Parathyroid adenoma (tissue), 2 donors: ENCODE results near the gene DNAJC27.

Experiments
- H2AFZ ChIP-seq: fragments of 300-600 bp; sonication (generic); one replicate; pipeline ENCODE4 v1.7.0; 2017; ENCODE audit warnings: antibody characterized with exemption, mild to moderate bottlenecking
- H3K27ac ChIP-seq: fragments of 300-600 bp; sonication (generic); one replicate; pipeline ENCODE4 v1.7.0; 2017
- H3K27me3 ChIP-seq: fragments of 300-600 bp; sonication (generic); one replicate; pipeline ENCODE4 v1.7.0; 2017; ENCODE audit warnings: low read length; ENCODE audit not compliant: control insufficient read depth, insufficient read depth
- H3K36me3 ChIP-seq: fragments of 300-600 bp; sonication (generic); one replicate; pipeline ENCODE4 v1.7.0; 2017; ENCODE audit warnings: low read length; ENCODE audit not compliant: control insufficient read depth, insufficient read depth
- H3K4me1 ChIP-seq: fragments of 300-600 bp; sonication (generic); one replicate; pipeline ENCODE4 v1.7.0; 2017; ENCODE audit warnings: control low read depth
- H3K4me2 ChIP-seq: fragments of 300-600 bp; sonication (generic); one replicate; pipeline ENCODE4 v1.7.0; 2017; ENCODE audit warnings: low read length
- H3K4me3 ChIP-seq: fragments of 300-600 bp; sonication (generic); one replicate; pipeline ENCODE4 v1.7.0; 2017; ENCODE audit warnings: low read depth, low read length
- H3K79me2 ChIP-seq: fragments of 300-600 bp; sonication (generic); one replicate; pipeline ENCODE4 v1.7.0; 2017; ENCODE audit warnings: control low read depth
- H3K9ac ChIP-seq: fragments of 300-600 bp; sonication (generic); one replicate; pipeline ENCODE4 v1.7.0; 2017; ENCODE audit warnings: mild to moderate bottlenecking
- H3K9me3 ChIP-seq: fragments of 300-600 bp; sonication (generic); one replicate; pipeline ENCODE4 v1.7.0; 2017; ENCODE audit warnings: low read length; ENCODE audit not compliant: control insufficient read depth
- TF ChIP-seq, protein P1 (sequence below): fragments of 300-600 bp; sonication (generic); IDR thresholded peaks from one replicate; pipeline ENCODE4 v1.7.0; 2017; ENCODE audit warnings: antibody characterized with exemption, mild to moderate bottlenecking
- donor health status: primary hyperparathyroidism.

The DNAJC27 gene

DNA sequence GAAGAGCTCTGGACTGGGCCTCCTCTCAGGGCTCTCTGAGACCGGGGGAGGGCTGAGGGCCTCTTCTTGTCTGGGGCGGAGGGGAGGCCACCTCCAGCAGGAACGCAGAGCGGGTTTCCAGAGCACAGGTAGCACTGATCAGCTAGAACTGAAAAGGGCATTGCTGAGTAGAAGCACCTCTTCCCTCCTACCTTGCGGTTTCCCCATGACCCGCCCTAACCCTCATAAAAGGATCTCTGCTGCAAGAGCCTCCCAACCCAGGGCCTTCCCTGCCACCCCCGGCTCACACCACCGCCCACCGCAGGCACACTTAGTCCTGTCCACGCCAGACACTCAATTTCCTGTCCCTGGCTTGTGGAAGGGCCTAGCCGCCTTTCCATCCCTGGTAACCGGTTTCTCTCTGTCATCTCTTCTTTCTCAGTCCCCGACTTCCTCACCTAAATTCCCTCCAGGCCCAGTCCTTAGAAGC, 52.7 kb downstream of the DNAJC27 start:
- H3K4me2 ChIP-seq, result peak overlapping the region; percentile 59
- H3K9me3 ChIP-seq, result no peaks in the 10 kb centered on the region
- H3K79me2 ChIP-seq, result no peaks in the 10 kb centered on the region
- no peak overlapping the region for H3K9ac ChIP-seq
- TF ChIP-seq, protein P1, sequence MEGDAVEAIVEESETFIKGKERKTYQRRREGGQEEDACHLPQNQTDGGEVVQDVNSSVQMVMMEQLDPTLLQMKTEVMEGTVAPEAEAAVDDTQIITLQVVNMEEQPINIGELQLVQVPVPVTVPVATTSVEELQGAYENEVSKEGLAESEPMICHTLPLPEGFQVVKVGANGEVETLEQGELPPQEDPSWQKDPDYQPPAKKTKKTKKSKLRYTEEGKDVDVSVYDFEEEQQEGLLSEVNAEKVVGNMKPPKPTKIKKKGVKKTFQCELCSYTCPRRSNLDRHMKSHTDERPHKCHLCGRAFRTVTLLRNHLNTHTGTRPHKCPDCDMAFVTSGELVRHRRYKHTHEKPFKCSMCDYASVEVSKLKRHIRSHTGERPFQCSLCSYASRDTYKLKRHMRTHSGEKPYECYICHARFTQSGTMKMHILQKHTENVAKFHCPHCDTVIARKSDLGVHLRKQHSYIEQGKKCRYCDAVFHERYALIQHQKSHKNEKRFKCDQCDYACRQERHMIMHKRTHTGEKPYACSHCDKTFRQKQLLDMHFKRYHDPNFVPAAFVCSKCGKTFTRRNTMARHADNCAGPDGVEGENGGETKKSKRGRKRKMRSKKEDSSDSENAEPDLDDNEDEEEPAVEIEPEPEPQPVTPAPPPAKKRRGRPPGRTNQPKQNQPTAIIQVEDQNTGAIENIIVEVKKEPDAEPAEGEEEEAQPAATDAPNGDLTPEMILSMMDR, result no peak
- no peak overlapping the region for H3K27ac ChIP-seq
- H2AFZ ChIP-seq, result peak overlapping the region; percentile 70
- no peaks in the 10 kb centered on the region for H3K27me3 ChIP-seq
- H3K4me3 ChIP-seq, result peak overlapping the region; percentile 40
- no peaks in the 10 kb centered on the region for H3K4me1 ChIP-seq
- H3K36me3 ChIP-seq, result no peaks in the 10 kb centered on the region

DNA sequence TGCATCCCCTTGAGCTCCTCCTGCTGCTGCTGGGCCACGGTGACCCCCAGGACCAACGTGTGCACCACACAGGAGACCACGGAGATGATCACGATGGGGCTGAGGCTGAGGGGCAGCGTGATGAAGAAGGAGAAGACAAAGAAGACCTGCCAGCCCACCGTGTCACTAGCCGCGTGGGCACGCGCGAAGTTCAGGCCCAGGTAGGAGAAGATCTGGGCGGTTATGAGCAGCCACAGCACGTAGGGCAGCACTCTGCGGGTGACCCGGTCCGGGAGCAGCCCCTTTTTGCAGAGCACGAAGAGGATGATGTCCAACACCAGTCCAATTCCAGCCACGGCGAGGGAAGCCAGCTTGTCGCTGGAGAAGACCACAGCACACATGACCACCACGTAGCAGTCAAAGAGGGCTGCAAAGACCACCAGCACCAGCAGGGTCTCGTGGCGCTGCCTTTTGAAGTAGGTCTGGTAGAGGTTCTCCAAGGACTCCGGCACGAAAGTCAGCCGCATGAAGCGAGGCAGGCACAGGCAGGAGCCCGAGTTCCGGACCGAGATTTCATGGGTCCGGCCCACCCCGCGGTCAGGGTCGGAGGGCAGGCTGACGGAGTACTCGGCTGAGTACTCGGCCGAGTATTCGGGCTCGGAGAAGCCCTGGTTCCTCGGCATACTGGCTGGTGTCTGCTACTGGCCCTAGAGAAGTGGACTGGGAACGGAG, 53.3 kb downstream of the DNAJC27 start:
- no peak overlapping the region for H3K27ac ChIP-seq

DNA sequence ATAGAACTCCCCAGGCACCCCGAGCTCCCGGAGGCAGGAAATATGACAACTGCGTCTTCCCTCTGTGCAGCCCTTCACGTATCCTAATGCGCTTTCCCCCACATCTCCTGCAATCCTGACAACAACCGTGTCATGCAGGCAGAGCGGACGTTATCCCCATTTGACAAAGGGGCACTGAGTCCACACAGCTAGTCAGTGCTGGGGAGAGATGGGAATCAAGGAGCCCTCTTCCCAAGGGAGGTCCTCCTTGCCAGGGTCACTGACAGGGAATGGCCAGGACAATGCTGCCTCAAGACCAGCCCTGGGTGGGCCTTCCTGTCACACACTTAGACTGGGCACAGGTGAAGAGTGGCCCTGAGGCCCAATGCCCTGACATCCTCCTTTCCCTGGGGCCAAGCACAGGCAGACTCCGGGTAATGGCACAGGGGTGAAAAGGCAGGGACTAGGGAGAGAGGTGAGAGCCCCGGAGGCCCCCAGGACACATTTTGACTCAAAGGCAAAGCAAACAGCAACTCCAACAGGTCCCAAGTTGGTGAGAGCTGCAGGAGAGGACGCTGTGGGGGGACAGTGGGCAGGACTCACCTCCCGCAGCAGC, 53.9 kb downstream of the DNAJC27 start:
- H2AFZ ChIP-seq, result no peak overlapping the region
- H3K4me1 ChIP-seq, result no peaks in the 10 kb centered on the region
- no peak overlapping the region for H3K27ac ChIP-seq
- H3K36me3 ChIP-seq, result no peaks in the 10 kb centered on the region
- H3K4me2 ChIP-seq, result no peak overlapping the region
- H3K27me3 ChIP-seq, result no peaks in the 10 kb centered on the region
- H3K4me3 ChIP-seq, result no peak overlapping the region
- no peak overlapping the region for H3K9ac ChIP-seq
- no peaks in the 10 kb centered on the region for H3K79me2 ChIP-seq
- no peaks in the 10 kb centered on the region for H3K9me3 ChIP-seq
- TF ChIP-seq, protein P1, result no peak

More for the DNA sequence above, 53.3 kb downstream of the DNAJC27 start:
- Histone ChIP-seq H3K4me1 (no peaks in the 10 kb centered on the region), H3K27me3 (no peaks in the 10 kb centered on the region), H3K4me2 (peak overlapping the region; percentile 59), H2AFZ (no peak overlapping the region), H3K9me3 (no peaks in the 10 kb centered on the region), H3K79me2 (no peaks in the 10 kb centered on the region), H3K36me3 (no peaks in the 10 kb centered on the region), H3K4me3 (no peak overlapping the region), H3K9ac (no peak overlapping the region)
- TF ChIP-seq, protein P1, result no peak

DNA sequence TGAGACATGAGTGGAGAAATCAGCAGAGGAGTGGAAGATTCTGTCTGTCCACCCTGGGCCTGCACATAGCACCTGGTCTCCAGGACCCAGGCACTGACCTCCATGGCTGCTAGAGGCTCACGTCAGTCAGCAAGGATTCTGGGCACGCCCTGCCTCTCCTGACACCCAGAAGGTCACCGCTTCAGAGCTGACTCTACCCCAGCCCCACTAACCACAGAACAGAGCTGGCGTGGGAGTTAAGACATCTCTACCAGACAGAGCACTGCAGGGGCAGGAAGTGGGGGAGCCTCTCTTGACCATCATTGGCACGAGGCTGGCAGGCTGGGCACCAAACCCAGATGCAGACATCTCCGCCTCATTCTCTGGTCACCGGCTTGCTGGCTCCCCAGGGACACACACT, 54.7 kb downstream of the DNAJC27 start:
- Histone ChIP-seq H3K27ac (no peak overlapping the region), H2AFZ (no peak overlapping the region), H3K4me2 (no peak overlapping the region), H3K79me2 (no peaks in the 10 kb centered on the region), H3K27me3 (no peaks in the 10 kb centered on the region), H3K4me3 (no peak overlapping the region), H3K4me1 (no peaks in the 10 kb centered on the region), H3K36me3 (no peaks in the 10 kb centered on the region), H3K9me3 (no peaks in the 10 kb centered on the region), H3K9ac (no peak overlapping the region)
- TF ChIP-seq, protein P1, result no peak

DNA sequence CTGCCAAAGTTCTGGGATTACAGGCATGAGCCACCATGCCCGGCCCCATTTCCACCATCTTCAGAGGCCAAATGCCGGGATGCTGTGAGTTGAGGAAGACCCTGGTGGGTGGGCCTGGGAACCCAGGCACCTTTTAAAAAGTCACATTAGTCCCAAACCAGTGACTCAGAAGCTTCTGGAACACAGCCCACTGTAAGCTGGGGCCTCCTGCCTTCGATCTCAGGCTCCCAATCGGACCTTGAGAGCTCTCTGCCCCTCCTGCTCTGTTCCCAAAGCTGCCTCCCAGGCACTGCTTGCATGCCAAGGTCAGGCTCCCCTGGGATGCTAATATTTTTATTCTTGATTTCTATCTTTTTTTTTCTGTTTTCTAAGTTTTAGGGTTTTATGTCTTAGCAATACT, 56.0 kb downstream of the DNAJC27 start:
- H3K27ac ChIP-seq, result no peak overlapping the region
- no peak overlapping the region for H2AFZ ChIP-seq
- no peaks in the 10 kb centered on the region for H3K36me3 ChIP-seq
- no peaks in the 10 kb centered on the region for H3K9me3 ChIP-seq
- no peaks in the 10 kb centered on the region for H3K4me1 ChIP-seq
- no peaks in the 10 kb centered on the region for H3K79me2 ChIP-seq
- no peak overlapping the region for H3K9ac ChIP-seq
- TF ChIP-seq, protein P1, result no peak
- H3K27me3 ChIP-seq, result no peaks in the 10 kb centered on the region
- H3K4me3 ChIP-seq, result no peak overlapping the region
- H3K4me2 ChIP-seq, result no peak overlapping the region
